ENCODE measurements around the gene RFTN1. TPM values are rescaled to one million over a fixed set of nuclear protein-coding genes. Genes with fewer than 3 reads are reported as not detected.

The RFTN1 gene
- total RNA-seq, 6 experiments from 2014 or later, result 15.1 to 36.0 (median 19.8) TPM

DNA sequence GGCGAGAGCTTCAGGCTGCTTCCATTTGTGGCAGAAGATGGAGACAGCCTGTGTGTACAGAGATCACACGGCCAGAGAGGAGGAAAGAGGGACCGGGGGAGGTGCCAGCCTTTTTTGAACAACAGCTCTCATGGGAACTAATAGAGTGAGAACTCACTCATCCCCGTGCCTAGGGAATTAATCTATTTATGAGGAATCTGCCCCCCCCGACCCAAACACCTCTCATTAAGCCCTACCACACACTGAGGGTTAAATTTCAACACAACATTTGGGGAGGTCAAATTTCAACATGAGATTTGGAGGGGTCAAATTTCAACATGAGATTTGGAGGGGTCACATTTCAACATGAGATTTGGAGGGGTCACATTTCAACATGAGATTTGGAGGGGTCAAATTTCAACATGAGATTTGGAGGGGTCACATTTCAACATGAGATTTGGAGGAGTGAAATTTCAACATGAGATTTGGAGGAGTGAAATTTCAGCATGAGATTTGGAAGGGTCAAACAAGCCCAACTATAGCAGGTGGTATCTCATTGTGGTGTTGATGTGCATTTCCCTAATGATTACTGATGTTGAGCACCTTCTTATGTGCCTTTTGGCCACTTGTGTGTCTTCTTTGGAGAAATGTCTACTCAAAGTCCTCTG lies 20.6 kb upstream of the RFTN1 start:
- Histone ChIP-seq H3K27me3 (no peaks in the 10 kb centered on the region), H3K4me1 (peaks cover 0 to 23% (median 2%) of the 10 kb centered on the region in 4 donors), H3K4me3 (no peak overlapping the region), H3K9me3 (no peaks in the 10 kb centered on the region), H3K27ac (peak overlapping the region in 1 of 3 donors; percentile 41), H3K36me3 (no peaks in the 10 kb centered on the region)
- ATAC-seq (peak in 3 of 4 donors; percentile 53 to 77 (median 73)), DNase-seq (no peak)
- TF ChIP-seq, protein P1, sequence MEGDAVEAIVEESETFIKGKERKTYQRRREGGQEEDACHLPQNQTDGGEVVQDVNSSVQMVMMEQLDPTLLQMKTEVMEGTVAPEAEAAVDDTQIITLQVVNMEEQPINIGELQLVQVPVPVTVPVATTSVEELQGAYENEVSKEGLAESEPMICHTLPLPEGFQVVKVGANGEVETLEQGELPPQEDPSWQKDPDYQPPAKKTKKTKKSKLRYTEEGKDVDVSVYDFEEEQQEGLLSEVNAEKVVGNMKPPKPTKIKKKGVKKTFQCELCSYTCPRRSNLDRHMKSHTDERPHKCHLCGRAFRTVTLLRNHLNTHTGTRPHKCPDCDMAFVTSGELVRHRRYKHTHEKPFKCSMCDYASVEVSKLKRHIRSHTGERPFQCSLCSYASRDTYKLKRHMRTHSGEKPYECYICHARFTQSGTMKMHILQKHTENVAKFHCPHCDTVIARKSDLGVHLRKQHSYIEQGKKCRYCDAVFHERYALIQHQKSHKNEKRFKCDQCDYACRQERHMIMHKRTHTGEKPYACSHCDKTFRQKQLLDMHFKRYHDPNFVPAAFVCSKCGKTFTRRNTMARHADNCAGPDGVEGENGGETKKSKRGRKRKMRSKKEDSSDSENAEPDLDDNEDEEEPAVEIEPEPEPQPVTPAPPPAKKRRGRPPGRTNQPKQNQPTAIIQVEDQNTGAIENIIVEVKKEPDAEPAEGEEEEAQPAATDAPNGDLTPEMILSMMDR (IDR thresholded peaks at IDR 0.05), result no peak
- TF ChIP-seq POLR2A (IDR thresholded peaks at IDR 0.05), result no peak
- WGBS (ENCODE audit: insufficient coverage, low coverage, low lambda C conversion rate, missing lambda C conversion rate), result 31% methylated on average over 5 of the region's 5 CpGs
- intact Hi-C loops (cut with DNase I), result no loop called here

DNA sequence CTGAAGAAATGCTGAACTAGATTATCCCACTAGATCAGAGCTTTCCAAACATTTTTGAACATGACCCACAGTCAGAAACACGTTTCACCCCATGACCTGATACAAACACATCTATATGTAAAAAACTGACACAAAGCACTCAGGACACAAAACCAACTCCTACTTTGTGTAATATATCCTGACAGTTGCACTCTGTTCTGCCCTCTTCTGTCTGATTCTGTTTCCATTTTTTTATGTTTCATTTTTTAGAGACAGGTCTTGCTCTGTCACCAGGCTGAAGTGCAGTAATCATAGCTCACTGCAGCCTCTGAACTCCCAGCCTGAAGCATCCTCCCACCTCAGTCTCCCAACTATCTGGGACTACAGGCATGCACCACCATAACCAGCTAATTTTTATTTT lies 15.8 kb upstream of the RFTN1 start:
- Histone ChIP-seq H3K36me3 (no peaks in the 10 kb centered on the region), H3K27ac (no peak overlapping the region), H3K9me3 (no peaks in the 10 kb centered on the region), H3K27me3 (no peaks in the 10 kb centered on the region), H3K4me1 (peaks cover 0 to 12% (median under 1%) of the 10 kb centered on the region in 4 donors), H3K4me3 (no peak overlapping the region)
- TF ChIP-seq, protein P1 (IDR thresholded peaks at IDR 0.05), result no peak
- TF ChIP-seq POLR2A (IDR thresholded peaks at IDR 0.05), result no peak
- DNase-seq (no peak), ATAC-seq (no peak)
- intact Hi-C loops (cut with DNase I), result no loop called here
- 36% methylated on average over 1 of the region's 1 CpG for WGBS (ENCODE audit: insufficient coverage, low coverage, low lambda C conversion rate, missing lambda C conversion rate)

DNA sequence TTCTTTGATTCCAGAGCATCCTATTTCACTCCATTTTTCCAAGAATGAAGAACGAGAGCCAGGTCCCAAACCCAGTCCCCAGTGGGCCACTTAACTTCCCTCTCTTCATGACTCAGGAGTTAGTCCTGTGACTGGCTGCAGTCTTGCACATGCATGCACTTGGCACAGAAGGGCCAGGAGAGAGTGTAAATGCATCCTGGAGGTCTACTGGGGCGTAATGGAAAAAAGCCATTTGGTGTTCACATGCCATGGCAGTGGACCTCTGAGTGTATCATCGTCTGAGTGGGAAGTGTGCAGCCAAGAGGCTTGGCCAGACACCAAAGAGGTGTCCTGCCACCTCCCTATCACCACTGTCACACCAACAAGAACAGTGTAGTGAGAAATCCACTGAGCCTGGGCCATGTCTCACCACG lies 15.1 kb upstream of the RFTN1 start:
- no peak for TF ChIP-seq POLR2A (IDR thresholded peaks at IDR 0.05)
- TF ChIP-seq, protein P1 (IDR thresholded peaks at IDR 0.05), result no peak
- Histone ChIP-seq H3K9me3 (no peaks in the 10 kb centered on the region), H3K4me1 (peaks cover 0 to 8% (median 0%) of the 10 kb centered on the region in 4 donors), H3K27me3 (no peaks in the 10 kb centered on the region), H3K36me3 (no peaks in the 10 kb centered on the region), H3K4me3 (no peak overlapping the region), H3K27ac (no peak overlapping the region)
- ATAC-seq, result peak; percentile 35 to 74 (median 68)
- intact Hi-C loops (cut with DNase I), result no loop called here
- peak in 1 of 3 donors; percentile 50 for DNase-seq
- 29% methylated on average over 4 of the region's 4 CpGs for WGBS (ENCODE audit: insufficient coverage, low coverage, low lambda C conversion rate, missing lambda C conversion rate)

- ATAC-seq (peak in 1 of 4 donors; percentile 7), DNase-seq (no peak)
- Histone ChIP-seq H3K27me3 (no peaks in the 10 kb centered on the region), H3K4me3 (no peak overlapping the region), H3K36me3 (no peaks in the 10 kb centered on the region), H3K4me1 (peaks cover 0 to 4% (median 0%) of the 10 kb centered on the region in 4 donors), H3K27ac (no peak overlapping the region), H3K9me3 (no peaks in the 10 kb centered on the region)
- WGBS (ENCODE audit: insufficient coverage, low coverage, low lambda C conversion rate, missing lambda C conversion rate), result 82% methylated on average over 3 of the region's 5 CpGs
- intact Hi-C loops (cut with DNase I), result no loop called here
- TF ChIP-seq, protein P1 (IDR thresholded peaks at IDR 0.05), result no peak
- no peak for TF ChIP-seq POLR2A (IDR thresholded peaks at IDR 0.05)
These were observed 14.6 kb upstream of the RFTN1 start for GRCh38 chr3:16528106-16528505.
